HG02970 (cell line): ENCODE measurements around the gene ACTR3C.

Experiments
- ATAC-seq: cut with Tn5 transposase; IDR thresholded peaks from one replicate; pipeline ENCODE4 v1.9.1; 2021; ENCODE audit warnings: mild to moderate bottlenecking, moderate library complexity, moderate number of reproducible peaks; ENCODE audit not compliant: unreplicated experiment, low FRiP score

Gene ACTR3C

GRCh38 chr7:150322833-150323681 is at the start of gene ACTR3C, which contains the start of gene LRRC61:
TSS of gene ACTR3C (minus strand) at chr7:150323545. CDS start at chr7:150295296, 28,249 bp downstream.
TSS of gene LRRC61 (plus strand) at chr7:150323355. CDS start at chr7:150336862, 13,507 bp downstream.
- peak; percentile 72 for ATAC-seq

DNA sequence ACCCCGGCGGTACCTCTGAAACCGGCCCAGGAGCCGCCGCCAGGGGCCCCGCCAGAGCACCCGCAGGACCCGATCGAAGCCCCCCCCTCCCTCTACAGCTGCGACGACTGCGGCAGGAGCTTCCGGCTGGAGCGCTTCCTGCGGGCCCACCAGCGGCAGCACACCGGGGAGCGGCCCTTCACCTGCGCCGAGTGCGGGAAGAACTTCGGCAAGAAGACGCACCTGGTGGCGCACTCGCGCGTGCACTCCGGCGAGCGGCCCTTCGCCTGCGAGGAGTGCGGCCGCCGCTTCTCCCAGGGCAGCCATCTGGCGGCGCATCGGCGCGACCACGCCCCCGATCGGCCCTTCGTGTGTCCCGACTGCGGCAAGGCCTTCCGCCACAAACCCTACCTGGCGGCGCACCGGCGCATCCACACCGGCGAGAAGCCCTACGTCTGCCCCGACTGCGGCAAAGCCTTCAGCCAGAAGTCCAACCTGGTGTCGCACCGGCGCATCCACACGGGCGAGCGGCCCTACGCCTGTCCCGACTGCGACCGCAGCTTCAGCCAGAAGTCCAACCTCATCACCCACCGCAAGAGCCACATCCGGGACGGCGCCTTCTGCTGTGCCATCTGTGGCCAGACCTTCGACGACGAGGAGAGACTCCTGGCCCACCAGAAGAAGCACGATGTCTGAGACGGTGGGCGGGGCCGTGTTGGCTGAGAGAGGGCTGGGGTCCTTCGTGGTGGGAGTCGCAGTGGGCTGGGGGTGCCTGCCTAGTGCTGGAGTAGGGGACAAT is 49.1 kb upstream of the ACTR3C start:
- no peak for ATAC-seq

DNA sequence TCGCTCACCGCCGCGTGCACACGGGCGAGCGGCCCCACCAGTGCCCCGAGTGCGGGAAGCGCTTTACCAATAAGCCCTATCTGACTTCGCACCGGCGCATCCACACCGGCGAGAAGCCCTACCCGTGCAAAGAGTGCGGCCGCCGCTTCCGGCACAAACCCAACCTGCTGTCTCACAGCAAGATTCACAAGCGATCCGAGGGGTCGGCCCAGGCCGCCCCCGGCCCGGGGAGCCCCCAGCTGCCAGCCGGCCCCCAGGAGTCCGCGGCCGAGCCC is 48.6 kb upstream of the ACTR3C start:
- ATAC-seq: no peak

DNA sequence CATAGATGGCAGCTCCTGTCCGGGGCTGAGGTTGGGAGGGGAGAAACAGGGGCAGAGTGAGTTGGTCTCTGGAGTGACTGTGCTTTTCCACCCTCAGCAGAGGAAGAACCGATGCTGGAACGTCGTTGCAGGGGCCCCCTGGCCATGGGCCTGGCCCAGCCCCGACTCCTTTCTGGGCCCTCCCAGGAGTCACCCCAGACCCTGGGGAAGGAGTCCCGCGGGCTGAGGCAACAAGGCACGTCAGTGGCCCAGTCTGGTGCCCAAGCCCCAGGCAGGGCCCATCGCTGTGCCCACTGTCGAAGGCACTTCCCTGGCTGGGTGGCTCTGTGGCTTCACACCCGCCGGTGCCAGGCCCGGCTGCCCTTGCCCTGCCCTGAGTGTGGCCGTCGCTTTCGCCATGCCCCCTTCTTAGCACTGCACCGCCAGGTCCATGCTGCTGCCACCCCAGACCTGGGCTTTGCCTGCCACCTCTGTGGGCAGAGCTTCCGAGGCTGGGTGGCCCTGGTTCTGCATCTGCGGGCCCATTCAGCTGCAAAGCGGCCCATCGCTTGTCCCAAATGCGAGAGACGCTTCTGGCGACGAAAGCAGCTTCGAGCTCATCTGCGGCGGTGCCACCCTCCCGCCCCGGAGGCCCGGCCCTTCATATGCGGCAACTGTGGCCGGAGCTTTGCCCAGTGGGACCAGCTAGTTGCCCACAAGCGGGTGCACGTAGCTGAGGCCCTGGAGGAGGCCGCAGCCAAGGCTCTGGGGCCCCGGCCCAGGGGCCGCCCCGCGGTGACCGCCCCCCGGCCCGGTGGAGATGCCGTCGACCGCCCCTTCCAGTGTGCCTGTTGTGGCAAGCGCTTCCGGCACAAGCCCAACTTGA is 48.0 kb upstream of the ACTR3C start:
- no peak for ATAC-seq

GRCh38 chr7:150370612-150371071 is 47.3 kb upstream of the ACTR3C start:
- ATAC-seq: no peak

DNA sequence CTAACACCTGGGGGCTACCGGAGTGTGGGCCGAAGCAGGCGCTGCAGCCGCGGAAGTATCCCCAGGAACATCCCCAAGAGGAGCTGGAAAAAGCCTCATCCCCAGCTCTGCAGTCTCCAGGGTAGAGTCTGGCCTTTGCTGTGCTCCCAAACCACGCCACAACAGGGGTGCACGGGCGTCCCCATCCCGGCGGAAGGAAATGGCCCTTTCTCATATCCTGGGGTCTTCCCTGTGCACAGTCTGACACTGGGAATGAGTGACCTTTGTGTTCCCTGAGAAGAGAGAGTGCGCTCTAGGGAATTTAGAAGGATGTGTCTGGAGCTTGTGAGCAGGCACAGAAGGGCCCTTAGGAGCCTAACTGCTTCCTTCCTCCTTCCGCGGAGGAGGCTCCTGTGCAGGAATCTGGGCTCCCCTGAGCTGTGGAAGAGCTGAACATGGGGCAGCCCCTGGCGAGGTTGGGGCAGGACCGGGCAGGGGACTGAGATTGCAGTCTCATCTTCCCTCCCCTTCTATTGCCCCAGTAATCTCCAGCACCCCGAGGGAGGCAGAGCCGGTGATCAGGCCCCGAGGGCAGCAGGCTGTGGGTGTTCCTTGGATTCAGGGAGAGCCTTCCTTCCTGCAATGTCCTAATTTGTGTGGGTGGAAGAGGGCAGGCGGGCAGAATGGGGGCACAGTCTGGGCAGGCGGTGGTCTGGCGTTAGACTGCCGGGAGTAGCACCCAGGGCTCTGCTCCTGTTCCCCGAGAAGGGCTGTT is 46.6 kb upstream of the ACTR3C start:
- no peak for ATAC-seq

- ATAC-seq: peak; percentile 17
Observed at GRCh38 chr7:150368884-150369747, 45.8 kb upstream of the ACTR3C start.

DNA sequence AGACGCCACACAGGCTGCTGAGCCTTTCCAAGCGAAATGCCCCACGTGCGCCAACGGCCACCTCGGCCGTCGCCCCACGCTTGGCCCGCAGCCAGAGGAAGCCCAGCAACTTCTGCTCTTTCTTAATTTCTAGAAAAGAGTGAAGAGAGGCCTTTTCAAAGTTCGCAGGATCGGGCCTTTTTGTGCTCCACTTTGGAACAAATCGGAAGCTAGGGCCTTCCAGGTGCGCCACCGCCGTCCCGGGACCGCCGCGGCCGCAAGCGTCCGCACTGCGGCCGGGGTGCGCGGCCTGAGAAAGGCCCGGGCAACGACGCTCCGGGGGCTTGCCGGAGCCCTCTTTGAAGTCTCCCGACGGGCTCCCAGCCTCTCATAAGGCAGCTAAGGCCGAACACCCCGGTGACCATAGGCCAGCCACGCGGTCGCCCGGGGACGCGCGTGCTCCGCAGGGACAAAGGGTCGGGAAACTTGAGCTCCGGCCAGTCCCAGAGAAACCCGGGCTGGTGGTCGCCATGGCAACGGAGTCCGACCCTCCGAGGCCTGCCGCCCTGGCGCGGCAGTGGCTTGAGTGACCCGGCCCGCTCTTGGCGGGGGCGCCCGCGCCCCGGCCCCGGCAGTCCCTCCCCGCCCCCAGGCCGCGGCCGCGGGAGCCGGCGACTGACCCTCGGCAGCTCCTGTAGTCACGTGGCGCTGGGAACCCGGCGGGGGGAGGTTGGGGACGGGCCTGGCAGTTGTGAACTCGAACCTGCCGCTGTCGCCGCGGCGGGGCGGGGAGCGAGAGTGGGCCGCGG is 44.9 kb upstream of the ACTR3C start, which contains the start of gene REPIN1:
REPIN1 (plus strand) TSS at position 727 of the 788 bp plus-strand sequence. CDS start 890 bp downstream, outside the sequence.
- ATAC-seq: peak; percentile 68

- ATAC-seq: no peak
Observed at GRCh38 chr7:150367677-150368095, 44.3 kb upstream of the ACTR3C start.

GRCh38 chr7:150365673-150366398 is 42.5 kb upstream of the ACTR3C start:
- no peak for ATAC-seq

- ATAC-seq: no peak
Observed at GRCh38 chr7:150365194-150365593, 41.8 kb upstream of the ACTR3C start.

DNA sequence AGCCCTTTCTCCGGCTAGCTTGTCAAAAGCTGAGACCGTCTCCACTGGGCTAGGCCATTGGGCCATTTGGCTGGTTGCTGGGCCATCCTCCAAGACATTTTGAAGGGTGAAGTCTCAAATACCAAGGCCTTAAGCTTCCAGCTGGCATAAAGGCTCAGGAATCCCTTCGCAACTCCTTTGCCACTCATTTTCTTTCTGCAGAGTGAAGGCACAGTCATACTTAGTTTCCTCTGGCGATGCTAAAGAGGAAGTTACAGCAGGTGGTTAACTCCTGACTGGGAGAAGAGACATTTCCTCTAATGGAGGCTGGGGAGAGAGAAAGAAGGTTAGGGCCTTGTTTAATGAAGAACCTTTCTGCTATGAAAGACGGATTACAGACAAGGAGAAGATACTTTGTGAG is 40.5 kb upstream of the ACTR3C start:
- no peak for ATAC-seq

- no peak for ATAC-seq
Observed at GRCh38 chr7:150363370-150363769, 40.0 kb upstream of the ACTR3C start.

- no peak for ATAC-seq
Observed at GRCh38 chr7:150361807-150362621, 38.7 kb upstream of the ACTR3C start.

- no peak for ATAC-seq
Observed at GRCh38 chr7:150361402-150361801, 38.1 kb upstream of the ACTR3C start.

- no peak for ATAC-seq
Observed at GRCh38 chr7:150360363-150361058, 37.2 kb upstream of the ACTR3C start.
